K562 (cell line): ENCODE results near the gene PLXNB2. TPM values are rescaled to one million over a fixed set of nuclear protein-coding genes. Genes with fewer than 3 reads are reported as not detected.
A peak's percentile ranks its signal among the peaks of the same experiment; 100 is the strongest.

ENCODE experiments used
- CREB1 ChIP-seq, 2 experiments: sonication (generic) in 1 of 2; formaldehyde crosslinking in 1 of 2; IDR thresholded peaks; 2 replicates each; pipeline versions ENCODE4 v1.6.1 to v1.8.0; 2012 to 2022; ENCODE audit warnings: inconsistent platforms in 1 of 2, mild to moderate bottlenecking in 1 of 2, missing genetic modification reagents in 1 of 2, moderate library complexity in 1 of 2
- CREM ChIP-seq: IDR thresholded peaks from 2 replicates; pipeline ENCODE4 v1.6.1; 2014; ENCODE audit warnings: antibody characterized with exemption, low read depth
- EGR1 ChIP-seq: fragments of 450-650 bp; conservative IDR thresholded peaks from 2 replicates; pipeline ENCODE4 v1.6.1; 2017; ENCODE audit warnings: mild to moderate bottlenecking
- EP300 ChIP-seq: IDR thresholded peaks from 2 replicates; pipeline ENCODE4 v1.6.1; 2012; ENCODE audit warnings: low read length, improper control_type of control experiment
- EZH2 ChIP-seq: IDR thresholded peaks from 2 replicates; pipeline ENCODE4 v1.6.1; 2012; ENCODE audit warnings: low read depth, mild to moderate bottlenecking, inconsistent platforms, low read length, borderline replicate concordance
- FOXK2 ChIP-seq, 2 experiments: fragments of 450-650 bp; IDR thresholded peaks in 1 of 2; conservative IDR thresholded peaks in 1 of 2; 2 replicates each; pipeline ENCODE4 v1.6.1; 2016; ENCODE audit warnings: low read depth in 2 of 2, mild to moderate bottlenecking in 1 of 2
- MAZ ChIP-seq, 2 experiments: fragments of 450-650 bp in 1 of 2; sonication (generic) in 1 of 2; formaldehyde crosslinking; IDR thresholded peaks in 1 of 2; conservative IDR thresholded peaks in 1 of 2; 2 replicates each; pipeline versions ENCODE4 v1.4.0 to v1.5.0; 2020; ENCODE audit warnings: mild to moderate bottlenecking in 1 of 2, missing genetic modification reagents in 1 of 2
- PTRF ChIP-seq: fragments of 450-650 bp; IDR thresholded peaks from 2 replicates; pipeline ENCODE4 v1.6.1; 2016; ENCODE audit warnings: mild to moderate bottlenecking, missing genetic modification characterization, missing compliant biosample characterization
- RBM15 ChIP-seq: fragments of 200-400 bp; formaldehyde crosslinking; IDR thresholded peaks from 2 replicates; pipeline ENCODE4 v1.6.1; 2018; ENCODE audit warnings: mild to moderate bottlenecking, low read length, moderate library complexity; ENCODE audit not compliant: insufficient read depth
- RCOR1 ChIP-seq, 2 experiments: IDR thresholded peaks; 2 replicates each; pipeline ENCODE4 v1.6.1; 2012; ENCODE audit warnings: low read depth in 2 of 2, low read length in 2 of 2, borderline replicate concordance in 1 of 2, improper control_type of control experiment in 1 of 2
- SMC3 ChIP-seq: conservative IDR thresholded peaks from 2 replicates; pipeline ENCODE4 v1.6.1; 2011; ENCODE audit warnings: low read depth, low read length, improper control_type of control experiment; ENCODE audit not compliant: insufficient read depth
- TEAD4 ChIP-seq, 2 experiments: sonication (generic) in 1 of 2; formaldehyde crosslinking in 1 of 2; IDR thresholded peaks; 2 replicates each; pipeline versions ENCODE4 v1.6.1 to v1.8.0; 2012 to 2022; ENCODE audit warnings: borderline replicate concordance in 1 of 2, inconsistent platforms in 1 of 2, low read length in 1 of 2, mild to moderate bottlenecking in 1 of 2, missing genetic modification reagents in 1 of 2
- TRIM28 ChIP-seq: fragments of 450-650 bp; IDR thresholded peaks from 2 replicates; pipeline ENCODE4 v1.6.1; 2017
- ZFX ChIP-seq: sonication (generic); formaldehyde crosslinking; IDR thresholded peaks from 2 replicates; pipeline ENCODE4 v1.8.0; 2022; ENCODE audit warnings: mild to moderate bottlenecking, missing genetic modification reagents, moderate library complexity
- ZNF12 ChIP-seq: sonication (generic); formaldehyde crosslinking; IDR thresholded peaks from 2 replicates; pipeline ENCODE4 v1.4.0; 2020; ENCODE audit warnings: mild to moderate bottlenecking, missing genetic modification reagents
- ZNF184 ChIP-seq: sonication (generic); formaldehyde crosslinking; IDR thresholded peaks from 2 replicates; pipeline ENCODE4 v1.5.0; 2020; ENCODE audit warnings: missing genetic modification reagents
- ZNF224 ChIP-seq: sonication (generic); formaldehyde crosslinking; IDR thresholded peaks from 2 replicates; pipeline ENCODE4 v1.8.0; 2022; ENCODE audit warnings: mild to moderate bottlenecking, missing genetic modification reagents
- polyA plus RNA-seq, 8 experiments: library from polyadenylated mRNA; depleted of rRNA in 4 of 8; stranded (reverse) in 5 of 8; unstranded in 3 of 8; fragments of >200 nt; fragmentation: Nextera tagmentation in 2 of 8; fragmentation: Illumina TruSeq in 1 of 8; extraction: Ambion mirVana in 2 of 8; extraction: Trizol in 1 of 8; gene quantifications; 2 replicates each; pipeline versions ENCODE4 v1.2.1 to v1.2.3, GENCODE V29; 2011 to 2014; ENCODE audit warnings: inconsistent platforms in 1 of 8, missing spikeins in 1 of 8
- total RNA-seq, 7 experiments: library from RNA; depleted of rRNA in 6 of 7; stranded (reverse); fragments of >200 nt in 6 of 7; fragmentation: Illumina TruSeq in 2 of 7; extraction: Trizol in 2 of 7; gene quantifications; 2 replicates each; pipeline versions ENCODE4 v1.2.1 to v1.2.3, GENCODE V29; 2011 to 2021; ENCODE audit warnings: low replicate concordance in 1 of 7
- TF ChIP-seq, protein P1 (sequence below), 3 experiments: IDR thresholded peaks in 2 of 3; conservative IDR thresholded peaks in 1 of 3; 2 replicates each; pipeline ENCODE4 v1.5.1; 2011 to 2012; ENCODE audit warnings: low read length in 3 of 3, mild to moderate bottlenecking in 3 of 3, control low read depth in 2 of 3, improper control_type of control experiment in 1 of 3, inconsistent platforms in 1 of 3, low read depth in 1 of 3, mixed read lengths in 1 of 3, moderate library complexity in 1 of 3; ENCODE audit not compliant: insufficient read depth in 2 of 3
- TF ChIP-seq, protein P2 (sequence below): conservative IDR thresholded peaks from 2 replicates; pipeline ENCODE4 v1.6.1; 2011; ENCODE audit warnings: low read depth, mild to moderate bottlenecking, low read length; ENCODE audit not compliant: control insufficient read depth
- TF ChIP-seq, protein P3 (sequence below), 3 experiments: fragments of 200-800 bp in 1 of 3; sonication (Bioruptor generic) in 1 of 3; sonication (generic) in 1 of 3; formaldehyde crosslinking in 1 of 3; IDR thresholded peaks; 2 replicates each; pipeline versions ENCODE4 v1.6.1 to v1.8.0; 2016 to 2022; ENCODE audit warnings: mild to moderate bottlenecking in 2 of 3, missing compliant biosample characterization in 2 of 3, missing genetic modification characterization in 2 of 3, missing genetic modification reagents in 1 of 3
- TF ChIP-seq, protein P4 (sequence below): sonication (generic); formaldehyde crosslinking; IDR thresholded peaks from 2 replicates; pipeline ENCODE4 v1.8.0; 2022; ENCODE audit warnings: missing genetic modification reagents, mild to moderate bottlenecking, moderate library complexity, borderline replicate concordance

Gene PLXNB2
- total and polyA plus RNA-seq, 9 of the 15 experiments (the other 6 are each of a cell fraction or from before 2014, with no cell fraction given) = 0.15 to 45.1 (median 13.6) TPM

DNA sequence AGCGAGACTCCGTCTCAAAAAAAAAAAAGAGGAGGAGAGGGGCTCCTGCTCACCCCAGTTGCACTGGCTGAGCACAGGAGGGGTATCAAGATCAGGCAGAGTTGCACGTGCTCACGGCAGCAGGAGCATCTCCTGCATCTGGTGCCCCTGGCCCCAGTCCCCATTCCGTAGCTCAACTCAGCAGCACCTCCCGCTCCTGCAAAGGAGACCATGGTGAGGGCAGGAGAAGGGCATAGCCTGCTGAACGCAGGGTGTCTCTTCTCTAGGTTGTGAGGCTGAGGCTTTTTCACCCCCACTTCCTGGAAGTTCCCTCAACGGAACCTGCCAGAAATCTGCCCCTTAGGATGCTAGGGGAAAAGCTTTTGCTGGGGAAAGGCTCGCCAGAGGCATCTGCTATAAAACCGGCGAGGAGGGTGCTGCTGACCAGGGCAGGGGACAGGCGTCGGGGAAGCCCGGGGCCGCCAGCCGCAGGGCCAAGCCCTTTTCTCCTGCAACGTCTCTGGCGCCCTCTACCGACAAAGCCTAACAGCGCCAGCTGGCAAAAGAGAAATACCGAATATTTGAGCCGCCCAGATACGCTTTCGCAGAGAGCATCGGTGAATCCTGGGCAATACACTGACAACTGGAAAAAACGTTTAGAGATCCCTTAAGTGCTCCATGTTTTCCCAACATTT is 34.7 kb upstream of the PLXNB2 start (continued):
- TF ChIP-seq, protein P1, sequence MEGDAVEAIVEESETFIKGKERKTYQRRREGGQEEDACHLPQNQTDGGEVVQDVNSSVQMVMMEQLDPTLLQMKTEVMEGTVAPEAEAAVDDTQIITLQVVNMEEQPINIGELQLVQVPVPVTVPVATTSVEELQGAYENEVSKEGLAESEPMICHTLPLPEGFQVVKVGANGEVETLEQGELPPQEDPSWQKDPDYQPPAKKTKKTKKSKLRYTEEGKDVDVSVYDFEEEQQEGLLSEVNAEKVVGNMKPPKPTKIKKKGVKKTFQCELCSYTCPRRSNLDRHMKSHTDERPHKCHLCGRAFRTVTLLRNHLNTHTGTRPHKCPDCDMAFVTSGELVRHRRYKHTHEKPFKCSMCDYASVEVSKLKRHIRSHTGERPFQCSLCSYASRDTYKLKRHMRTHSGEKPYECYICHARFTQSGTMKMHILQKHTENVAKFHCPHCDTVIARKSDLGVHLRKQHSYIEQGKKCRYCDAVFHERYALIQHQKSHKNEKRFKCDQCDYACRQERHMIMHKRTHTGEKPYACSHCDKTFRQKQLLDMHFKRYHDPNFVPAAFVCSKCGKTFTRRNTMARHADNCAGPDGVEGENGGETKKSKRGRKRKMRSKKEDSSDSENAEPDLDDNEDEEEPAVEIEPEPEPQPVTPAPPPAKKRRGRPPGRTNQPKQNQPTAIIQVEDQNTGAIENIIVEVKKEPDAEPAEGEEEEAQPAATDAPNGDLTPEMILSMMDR (IDR thresholded peaks at IDR 0.05 in 2 of 3, conservative IDR thresholded peaks at IDR 0.05 in 1 of 3; ENCODE audit: insufficient read depth in 2 of 3, low read depth in 1 of 3, low read length in 3 of 3) = peak; percentile 86 to 95 (median 90)
- TF ChIP-seq CREM (0 out of 2 replicates have a peak, but pooled peaks have one; percentile 11), PTRF (tag) (no peak), FOXK2 (conservative IDR thresholded peaks at IDR 0.05 in 1 of 2, IDR thresholded peaks at IDR 0.05 in 1 of 2; ENCODE audit: low read depth in 2 of 2) (0 out of 4 replicates have a peak, but pooled peaks of 1 of the 2 experiments have one; percentile 22), EP300 (0 out of 2 replicates have a peak, but pooled peaks have one; percentile 4), SMC3 (peak; percentile 60; the same call in 1 of the 2 replicates), MAZ (CRISPR knock-in tag; conservative IDR thresholded peaks at IDR 0.05 in 1 of 2, IDR thresholded peaks at IDR 0.05 in 1 of 2) (peak in 1 of 2 experiments; percentile 28; a peak in 1 of 4 replicates), ZNF12 (CRISPR knock-in tag) (no peak), EGR1 (no peak), ZFX (CRISPR knock-in tag) (peak; percentile 2; the same call in 1 of the 2 replicates), TEAD4 (IDR thresholded peaks at IDR 0.05; ENCODE audit: low read length) (peak; percentile 25; the same call in 1 of the 2 replicates), TEAD4 (CRISPR knock-in tag; IDR thresholded peaks at IDR 0.05; ENCODE audit: borderline replicate concordance) (no peak), CREB1 (IDR thresholded peaks at IDR 0.05) (no peak), CREB1 (CRISPR knock-in tag; IDR thresholded peaks at IDR 0.05) (0 out of 2 replicates have a peak, but pooled peaks have one; percentile 16), RBM15 (no peak), RCOR1 (IDR thresholded peaks at IDR 0.05; ENCODE audit: borderline replicate concordance in 1 of 2, low read depth in 2 of 2, low read length in 2 of 2) (peak in 1 of 2 experiments; percentile 47; a peak in 1 of 4 replicates), ZNF184 (CRISPR knock-in tag) (no peak), ZNF224 (no peak), EZH2 (no peak), TRIM28 (no peak)
- TF ChIP-seq, protein P2, sequence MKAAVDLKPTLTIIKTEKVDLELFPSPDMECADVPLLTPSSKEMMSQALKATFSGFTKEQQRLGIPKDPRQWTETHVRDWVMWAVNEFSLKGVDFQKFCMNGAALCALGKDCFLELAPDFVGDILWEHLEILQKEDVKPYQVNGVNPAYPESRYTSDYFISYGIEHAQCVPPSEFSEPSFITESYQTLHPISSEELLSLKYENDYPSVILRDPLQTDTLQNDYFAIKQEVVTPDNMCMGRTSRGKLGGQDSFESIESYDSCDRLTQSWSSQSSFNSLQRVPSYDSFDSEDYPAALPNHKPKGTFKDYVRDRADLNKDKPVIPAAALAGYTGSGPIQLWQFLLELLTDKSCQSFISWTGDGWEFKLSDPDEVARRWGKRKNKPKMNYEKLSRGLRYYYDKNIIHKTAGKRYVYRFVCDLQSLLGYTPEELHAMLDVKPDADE = no peak
- TF ChIP-seq, protein P3, sequence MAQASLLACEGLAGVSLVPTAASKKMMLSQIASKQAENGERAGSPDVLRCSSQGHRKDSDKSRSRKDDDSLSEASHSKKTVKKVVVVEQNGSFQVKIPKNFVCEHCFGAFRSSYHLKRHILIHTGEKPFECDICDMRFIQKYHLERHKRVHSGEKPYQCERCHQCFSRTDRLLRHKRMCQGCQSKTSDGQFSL (CRISPR knock-in tag; IDR thresholded peaks at IDR 0.05) = 0 out of 2 replicates have a peak, but pooled peaks have one; percentile 80
- TF ChIP-seq, protein P3 (tag; IDR thresholded peaks at IDR 0.05) = no peak
- TF ChIP-seq, protein P4, sequence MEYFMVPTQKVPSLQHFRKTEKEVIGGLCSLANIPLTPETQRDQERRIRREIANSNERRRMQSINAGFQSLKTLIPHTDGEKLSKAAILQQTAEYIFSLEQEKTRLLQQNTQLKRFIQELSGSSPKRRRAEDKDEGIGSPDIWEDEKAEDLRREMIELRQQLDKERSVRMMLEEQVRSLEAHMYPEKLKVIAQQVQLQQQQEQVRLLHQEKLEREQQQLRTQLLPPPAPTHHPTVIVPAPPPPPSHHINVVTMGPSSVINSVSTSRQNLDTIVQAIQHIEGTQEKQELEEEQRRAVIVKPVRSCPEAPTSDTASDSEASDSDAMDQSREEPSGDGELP (CRISPR knock-in tag) = peak; percentile 92
